Vein endothelial cell (primary cell): ENCODE data around the gene NAPB. TPM values are rescaled to one million over a fixed set of nuclear protein-coding genes. Genes with fewer than 3 reads are reported as not detected.

ENCODE experiments used
- small RNA-seq: library from RNA; depleted of rRNA; stranded (forward); fragments of <200 nt; gene quantifications from one replicate; pipeline ENCODE3, GENCODE V24; 2012
- total RNA-seq: library from RNA; depleted of rRNA; stranded (reverse); fragments of >200 nt; gene quantifications from 2 replicates; pipeline ENCODE4 v1.2.3, GENCODE V29; 2012

NAPB gene
- total RNA-seq = 6.5 and 8.1 TPM in 2 replicates

DNA sequence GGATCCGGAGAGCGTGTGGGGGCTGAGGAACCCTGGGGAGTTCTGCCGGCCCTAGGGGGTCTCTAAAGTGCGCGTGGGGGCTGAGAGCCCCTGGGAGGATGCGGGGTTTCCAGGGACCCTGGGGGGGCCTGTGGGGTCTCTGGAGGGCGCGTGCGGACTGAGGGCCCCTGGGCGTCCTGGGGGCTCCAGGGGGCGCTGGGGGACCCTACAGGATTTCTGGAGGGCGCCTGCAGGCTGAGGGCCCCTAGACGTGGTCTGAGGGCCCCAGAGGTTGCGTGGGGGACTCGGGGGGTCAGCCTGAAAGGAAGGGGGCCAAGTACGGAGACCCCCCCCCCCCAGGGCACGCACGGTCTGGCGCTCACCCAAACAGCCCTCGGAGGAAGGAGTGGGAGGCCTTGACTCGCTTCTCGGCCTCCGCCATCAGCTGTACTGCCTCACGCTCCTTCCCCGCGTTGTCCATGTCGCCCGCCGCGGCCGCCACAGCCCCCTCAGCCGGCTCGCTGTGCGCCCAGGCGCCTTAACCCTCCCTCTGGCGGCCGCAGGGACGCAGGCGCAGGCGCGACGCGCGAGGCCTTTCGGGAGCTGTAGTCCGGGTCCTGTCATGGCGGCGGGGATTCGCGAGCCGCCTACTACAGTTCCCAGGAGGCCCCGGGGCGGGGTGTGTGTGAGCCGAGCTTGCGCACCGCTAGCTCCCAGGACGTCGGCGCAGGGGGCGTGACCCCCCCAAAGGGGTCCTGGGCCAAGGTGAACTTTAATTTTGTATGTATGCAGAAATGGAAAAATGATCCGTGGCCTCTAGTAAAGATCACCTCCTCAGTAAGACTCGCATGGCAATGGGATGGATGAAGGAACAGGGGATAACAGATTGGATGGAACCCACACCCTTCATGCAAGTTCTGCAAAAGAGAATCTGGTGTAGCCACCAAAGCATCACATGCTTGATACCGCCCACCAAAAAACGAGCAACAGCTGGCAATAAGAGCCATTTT, at the start of gene NAPB:
NAPB (minus strand) TSS at position 546 of the 989 bp plus-strand sequence; CDS start at position 460, 86 bp downstream.

DNA sequence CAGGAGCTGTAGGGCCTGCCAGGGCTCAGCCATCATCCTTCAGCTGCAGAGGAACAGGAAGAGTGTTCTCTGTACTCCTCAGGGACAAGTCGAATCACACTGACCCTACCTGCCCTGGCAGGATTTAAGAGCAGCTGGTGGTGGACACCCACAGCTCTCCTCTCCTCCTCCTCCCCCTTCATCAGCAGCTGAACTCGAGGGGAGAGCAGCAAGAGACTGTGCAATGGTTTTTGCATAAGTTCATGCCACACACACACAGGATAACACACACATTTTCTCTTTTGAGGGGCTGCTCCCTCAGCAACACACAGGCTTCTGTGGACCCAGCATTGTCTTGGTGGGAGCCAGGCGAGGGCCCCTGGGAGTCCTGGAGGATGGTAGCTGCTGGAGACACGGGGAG, 31.5 kb upstream of the NAPB start, which contains the start of gene CST11:
CST11 (minus strand) TSS at position 101 of the 400 bp plus-strand sequence; CDS start at position 36, 65 bp downstream.

DNA sequence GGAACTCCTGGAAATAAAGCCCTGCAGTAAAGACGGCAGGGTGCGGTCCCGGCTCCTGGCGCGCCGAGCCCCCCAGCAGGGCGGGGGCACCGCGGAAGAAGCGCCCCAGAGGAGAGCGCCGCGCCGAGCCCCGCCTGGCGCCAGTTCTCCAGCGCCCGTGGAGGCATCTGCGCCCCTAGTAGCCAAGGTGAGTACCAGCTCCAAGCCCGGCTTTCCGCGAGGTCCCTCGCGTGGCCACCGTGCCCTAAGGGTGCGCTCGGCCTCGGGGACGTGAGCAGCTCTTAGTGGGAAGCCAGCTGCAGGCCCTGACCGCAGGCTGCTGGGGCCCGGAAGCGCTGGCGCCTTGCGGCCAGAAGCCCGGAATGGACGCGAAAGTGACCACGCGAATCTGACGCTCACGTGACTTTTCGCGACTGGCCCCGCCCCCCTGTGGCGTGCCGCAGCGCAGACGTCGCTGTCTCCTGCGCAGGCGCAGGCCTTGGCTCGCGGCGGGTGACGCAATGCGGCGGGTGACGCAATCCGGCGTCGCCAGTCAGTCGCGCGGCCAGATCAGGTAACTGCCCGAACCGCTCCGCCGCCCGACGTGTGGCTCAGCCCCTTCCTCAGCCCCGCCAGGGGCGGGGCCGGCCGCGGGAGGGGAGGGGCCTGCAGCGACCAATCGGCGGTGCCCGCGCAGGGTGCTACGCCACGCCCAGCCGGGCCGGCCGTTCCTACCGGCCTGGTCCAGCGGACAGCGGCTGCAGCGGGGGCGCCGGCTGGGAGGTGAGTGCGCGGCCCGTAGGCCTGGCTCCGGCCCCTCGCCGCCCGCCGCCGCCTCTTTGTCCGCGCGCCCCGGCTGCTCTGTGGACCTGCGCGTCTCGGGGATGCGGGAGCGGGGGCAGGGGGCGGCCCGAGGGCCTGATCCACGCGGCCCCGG, 59.6 kb downstream of the NAPB start, which contains the start of gene GZF1:
GZF1 (plus strand) TSS at position 707 of the 916 bp plus-strand sequence. CDS start 2,202 bp downstream, outside the sequence.

DNA sequence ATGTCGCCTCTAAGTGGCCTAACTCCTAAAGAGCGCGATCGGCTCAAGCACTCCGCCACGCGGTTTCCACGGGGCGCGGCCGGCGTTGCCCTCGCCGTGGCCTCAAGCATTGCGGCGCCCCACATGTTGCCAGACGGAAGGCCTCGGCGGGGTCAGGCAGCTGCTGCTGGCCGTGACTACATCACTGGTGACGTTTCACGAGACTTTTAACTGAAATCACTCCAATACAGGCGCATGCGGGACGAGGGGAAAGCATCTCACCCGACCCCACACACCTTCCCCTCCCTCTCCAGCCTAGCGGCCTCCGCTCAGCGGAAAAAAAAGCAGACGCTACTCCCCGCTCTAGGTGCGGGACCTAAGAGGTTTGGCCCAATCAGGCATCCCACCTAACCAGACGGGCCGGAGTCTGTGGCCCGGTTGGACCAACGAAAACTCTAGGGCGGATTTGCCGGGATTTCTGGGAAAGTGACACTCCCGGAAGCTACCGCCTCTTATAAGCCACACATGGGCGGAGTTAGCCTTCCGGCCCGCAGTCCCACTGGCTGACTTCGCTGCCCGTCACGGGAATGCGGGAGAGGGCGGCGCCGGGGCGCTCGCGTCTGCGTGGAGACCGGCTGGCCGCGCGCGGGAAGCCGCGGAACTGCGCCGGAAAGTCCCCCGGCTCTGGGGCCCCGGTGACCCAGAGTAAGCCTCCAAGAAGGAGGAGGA, 70.9 kb downstream of the NAPB start, which contains the start of gene NXT1:
NXT1 (plus strand) TSS at position 596 of the 708 bp plus-strand sequence. CDS start 3,251 bp downstream, outside the sequence.

Small RNA genes lying within 50 kb of the gene (small RNA-seq; reads per million reads assigned to genes)
- gene RF00019 (not detected), gene RNA5SP479 (not detected)

Other genes starting within 250 kb of the NAPB start
- gene NXT1, start 70.7 kb downstream of the NAPB start, total RNA-seq = 29.1 and 33.1 TPM in 2 replicates
- gene GZF1, start 59.3 kb downstream of the NAPB start, total RNA-seq = 10.9 and 12.4 TPM in 2 replicates
- not detected in 2 replicates for gene CSTL1, start 18.2 kb upstream of the NAPB start, total RNA-seq
- not detected in 2 replicates for gene CST11, start 31.4 kb upstream of the NAPB start, total RNA-seq
- gene CST8, start 69.6 kb upstream of the NAPB start, total RNA-seq = not detected in 2 replicates
- not detected in 2 replicates for gene CST9L, start 147.0 kb upstream of the NAPB start, total RNA-seq
- not detected in 2 replicates for gene CST9, start 184.4 kb upstream of the NAPB start, total RNA-seq
- gene CST3, start 216.5 kb upstream of the NAPB start, total RNA-seq = 164 and 196 TPM in 2 replicates